ENCODE results near the gene PDGFRB.

The PDGFRB gene

DNA sequence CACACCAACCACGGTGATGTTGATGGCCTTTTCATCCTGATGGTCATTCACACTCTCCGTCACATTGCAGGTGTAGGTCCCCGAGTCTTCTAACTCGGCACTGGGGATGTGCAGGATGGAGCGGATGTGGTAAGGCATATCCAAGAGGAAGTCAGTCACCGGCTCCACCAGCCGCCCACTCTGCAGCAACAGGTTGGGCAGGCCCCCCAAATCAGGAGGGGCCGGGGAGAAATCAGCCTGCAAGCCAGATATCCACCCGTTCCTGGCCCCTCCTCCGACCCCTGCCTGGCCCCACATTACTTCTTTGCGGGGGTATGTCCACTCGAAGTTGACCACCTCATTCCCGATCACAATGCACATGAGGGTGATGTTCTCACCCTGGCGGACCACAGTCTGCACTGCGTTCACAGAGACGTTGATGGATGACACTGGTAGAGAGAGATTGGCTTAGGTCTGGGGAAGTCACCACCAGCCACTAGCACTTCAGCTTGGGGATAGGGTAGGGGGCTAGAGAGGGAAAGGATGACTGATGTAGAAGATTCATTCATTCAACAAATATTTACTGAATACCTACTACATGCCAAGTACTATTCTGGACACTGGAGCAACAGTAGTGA is 22.0 kb downstream of the PDGFRB start:
- TF ChIP-seq, protein P1, sequence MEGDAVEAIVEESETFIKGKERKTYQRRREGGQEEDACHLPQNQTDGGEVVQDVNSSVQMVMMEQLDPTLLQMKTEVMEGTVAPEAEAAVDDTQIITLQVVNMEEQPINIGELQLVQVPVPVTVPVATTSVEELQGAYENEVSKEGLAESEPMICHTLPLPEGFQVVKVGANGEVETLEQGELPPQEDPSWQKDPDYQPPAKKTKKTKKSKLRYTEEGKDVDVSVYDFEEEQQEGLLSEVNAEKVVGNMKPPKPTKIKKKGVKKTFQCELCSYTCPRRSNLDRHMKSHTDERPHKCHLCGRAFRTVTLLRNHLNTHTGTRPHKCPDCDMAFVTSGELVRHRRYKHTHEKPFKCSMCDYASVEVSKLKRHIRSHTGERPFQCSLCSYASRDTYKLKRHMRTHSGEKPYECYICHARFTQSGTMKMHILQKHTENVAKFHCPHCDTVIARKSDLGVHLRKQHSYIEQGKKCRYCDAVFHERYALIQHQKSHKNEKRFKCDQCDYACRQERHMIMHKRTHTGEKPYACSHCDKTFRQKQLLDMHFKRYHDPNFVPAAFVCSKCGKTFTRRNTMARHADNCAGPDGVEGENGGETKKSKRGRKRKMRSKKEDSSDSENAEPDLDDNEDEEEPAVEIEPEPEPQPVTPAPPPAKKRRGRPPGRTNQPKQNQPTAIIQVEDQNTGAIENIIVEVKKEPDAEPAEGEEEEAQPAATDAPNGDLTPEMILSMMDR (IDR thresholded peaks at IDR 0.05; ENCODE audit: insufficient read depth, low read depth, low read length, missing control alignments), result no peak
- no peak overlapping the region for H3K4me3 ChIP-seq (ENCODE audit: low read depth, low read length)
- DNase-seq (ENCODE audit: low read depth), result no peak

- TF ChIP-seq, protein P1 (IDR thresholded peaks at IDR 0.05; ENCODE audit: insufficient read depth, low read depth, low read length, missing control alignments), result no peak
- DNase-seq (ENCODE audit: low read depth), result no peak
- no peak overlapping the region for H3K4me3 ChIP-seq (ENCODE audit: low read depth, low read length)
Observed at GRCh38 chr5:150132740-150133139, 22.9 kb downstream of the PDGFRB start.

GRCh38 chr5:150131978-150132694 is 23.5 kb downstream of the PDGFRB start:
- DNase-seq (ENCODE audit: low read depth), result no peak
- no peak overlapping the region for H3K4me3 ChIP-seq (ENCODE audit: low read depth, low read length)
- TF ChIP-seq, protein P1 (IDR thresholded peaks at IDR 0.05; ENCODE audit: insufficient read depth, low read depth, low read length, missing control alignments), result no peak

DNA sequence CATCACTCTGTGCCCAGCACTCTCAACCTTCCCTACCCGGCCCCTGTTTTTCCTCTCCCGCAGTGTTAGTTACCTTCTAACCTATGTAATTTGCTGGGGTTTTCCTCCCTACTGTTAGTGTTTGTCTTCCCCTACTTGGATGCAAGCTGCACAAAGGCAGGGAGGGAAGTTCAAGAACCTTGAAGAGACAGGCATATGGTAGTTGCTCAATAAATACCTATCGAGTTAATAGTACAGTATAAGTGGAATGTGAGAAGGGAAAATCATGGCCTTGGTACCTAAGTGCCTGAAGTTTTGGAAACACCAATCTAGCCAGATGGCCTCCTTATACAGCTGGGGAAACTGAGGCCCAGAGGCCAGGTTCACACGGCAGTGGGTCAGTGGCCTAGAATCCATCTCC is 24.2 kb downstream of the PDGFRB start:
- no peak for DNase-seq (ENCODE audit: low read depth)
- no peak overlapping the region for H3K4me3 ChIP-seq (ENCODE audit: low read depth, low read length)
- TF ChIP-seq, protein P1 (IDR thresholded peaks at IDR 0.05; ENCODE audit: insufficient read depth, low read depth, low read length, missing control alignments), result no peak

GRCh38 chr5:150130493-150130922 is 25.1 kb downstream of the PDGFRB start:
- H3K4me3 ChIP-seq (ENCODE audit: low read depth, low read length), result no peak overlapping the region
- DNase-seq (ENCODE audit: low read depth), result no peak
- TF ChIP-seq, protein P1 (IDR thresholded peaks at IDR 0.05; ENCODE audit: insufficient read depth, low read depth, low read length, missing control alignments), result no peak

DNA sequence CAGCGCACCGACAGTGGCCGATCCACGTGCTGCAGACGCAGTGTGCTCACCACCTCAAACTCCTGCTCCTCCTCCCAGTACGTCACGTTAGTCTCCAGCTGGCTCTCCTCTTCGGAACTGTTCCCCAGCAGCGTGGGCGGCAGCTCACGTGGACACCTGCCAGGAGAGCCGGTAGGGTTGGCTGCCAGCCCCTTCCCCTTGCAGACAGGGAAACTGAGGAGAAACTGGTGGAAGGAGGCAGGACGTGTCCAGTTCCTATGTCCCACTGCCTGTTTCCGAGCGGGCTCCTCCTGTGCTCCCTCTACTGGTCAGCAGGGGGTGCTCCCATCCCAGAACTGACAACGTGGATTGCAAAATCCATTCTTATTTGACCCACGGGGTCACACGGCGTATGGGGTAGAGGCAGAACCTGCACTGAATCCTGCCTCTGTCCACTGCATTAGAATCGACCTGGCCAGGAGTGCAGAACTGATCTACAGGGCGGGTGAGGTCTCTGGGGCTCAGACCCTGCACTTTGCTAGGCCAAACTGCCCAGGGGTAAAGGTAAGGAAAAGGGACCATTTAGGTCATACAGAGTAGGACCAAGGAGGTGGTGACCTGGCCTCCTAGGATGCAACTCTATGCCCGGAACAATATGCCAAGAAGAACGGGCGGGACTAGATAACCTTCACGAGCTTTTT is 25.7 kb downstream of the PDGFRB start:
- TF ChIP-seq, protein P1 (IDR thresholded peaks at IDR 0.05; ENCODE audit: insufficient read depth, low read depth, low read length, missing control alignments), result peak; percentile 95
- H3K4me3 ChIP-seq (ENCODE audit: low read depth, low read length), result no peak overlapping the region
- DNase-seq (ENCODE audit: low read depth), result peak; percentile 71
